Measurements from ENCODE around the gene ADAD2. TPM values are rescaled to one million over a fixed set of nuclear protein-coding genes. Genes with fewer than 3 reads are reported as not detected.

ADAD2 gene
- total RNA-seq, 4 donors from 2014 or later, result 0.19 to 4.3 (median 1.6) TPM; not detected in 1

DNA sequence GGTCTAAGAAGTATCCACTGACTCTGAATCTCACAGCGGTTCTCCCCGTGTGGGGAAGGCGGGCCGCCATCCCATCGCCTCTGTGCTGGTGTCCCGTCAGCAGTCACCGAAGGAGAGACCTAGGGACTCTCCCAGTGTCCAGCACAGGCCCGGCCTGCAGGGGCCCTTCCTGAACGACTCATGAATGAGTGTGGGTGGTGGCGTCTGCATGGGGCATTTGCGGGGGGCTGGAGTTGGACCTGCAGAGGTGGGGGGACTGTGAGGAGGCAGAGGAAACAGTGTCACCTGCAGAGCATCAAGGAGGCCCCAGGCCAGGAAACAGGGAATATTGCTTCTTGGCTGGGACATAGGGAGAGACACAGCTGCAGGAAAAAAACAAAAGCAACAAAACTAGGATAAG, 38.5 kb downstream of the ADAD2 start:
- no peak for ATAC-seq (ENCODE audit: low FRiP score)
- DNase-seq (ENCODE audit: low spot score), result no peak
- TF ChIP-seq, protein P1, sequence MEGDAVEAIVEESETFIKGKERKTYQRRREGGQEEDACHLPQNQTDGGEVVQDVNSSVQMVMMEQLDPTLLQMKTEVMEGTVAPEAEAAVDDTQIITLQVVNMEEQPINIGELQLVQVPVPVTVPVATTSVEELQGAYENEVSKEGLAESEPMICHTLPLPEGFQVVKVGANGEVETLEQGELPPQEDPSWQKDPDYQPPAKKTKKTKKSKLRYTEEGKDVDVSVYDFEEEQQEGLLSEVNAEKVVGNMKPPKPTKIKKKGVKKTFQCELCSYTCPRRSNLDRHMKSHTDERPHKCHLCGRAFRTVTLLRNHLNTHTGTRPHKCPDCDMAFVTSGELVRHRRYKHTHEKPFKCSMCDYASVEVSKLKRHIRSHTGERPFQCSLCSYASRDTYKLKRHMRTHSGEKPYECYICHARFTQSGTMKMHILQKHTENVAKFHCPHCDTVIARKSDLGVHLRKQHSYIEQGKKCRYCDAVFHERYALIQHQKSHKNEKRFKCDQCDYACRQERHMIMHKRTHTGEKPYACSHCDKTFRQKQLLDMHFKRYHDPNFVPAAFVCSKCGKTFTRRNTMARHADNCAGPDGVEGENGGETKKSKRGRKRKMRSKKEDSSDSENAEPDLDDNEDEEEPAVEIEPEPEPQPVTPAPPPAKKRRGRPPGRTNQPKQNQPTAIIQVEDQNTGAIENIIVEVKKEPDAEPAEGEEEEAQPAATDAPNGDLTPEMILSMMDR (IDR thresholded peaks at IDR 0.05), result no peak

GRCh38 chr16:84232060-84232459, 41.1 kb downstream of the ADAD2 start:
- no peak for ATAC-seq (ENCODE audit: low FRiP score)
- TF ChIP-seq, protein P1 (IDR thresholded peaks at IDR 0.05), result no peak
- DNase-seq (ENCODE audit: low spot score), result no peak

- TF ChIP-seq, protein P1 (IDR thresholded peaks at IDR 0.05), result no peak
- ATAC-seq (ENCODE audit: low FRiP score), result no peak
- DNase-seq (ENCODE audit: low spot score), result no peak
These were observed 42.0 kb downstream of the ADAD2 start for GRCh38 chr16:84232969-84233368.

DNA sequence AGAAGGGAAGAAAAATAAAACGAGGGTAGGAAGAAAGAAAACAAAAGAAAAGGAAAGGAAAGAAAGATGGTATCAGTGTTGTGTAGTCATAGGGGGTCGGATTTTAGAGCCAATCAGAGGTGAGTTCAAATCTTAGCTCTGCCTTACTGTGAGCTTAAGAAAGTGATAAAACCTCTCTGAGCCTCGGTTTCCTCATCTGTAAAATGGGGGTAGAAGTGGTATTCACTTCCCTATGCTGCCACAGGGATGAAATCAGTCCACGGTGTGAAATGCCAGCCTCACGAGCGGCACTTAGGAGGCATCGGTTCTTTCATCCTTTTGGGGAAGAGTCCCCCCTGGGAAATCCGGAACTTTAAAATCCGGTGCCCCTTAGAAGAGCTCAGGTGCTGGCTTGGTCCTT, 42.8 kb downstream of the ADAD2 start:
- ATAC-seq (ENCODE audit: low FRiP score) (no peak), DNase-seq (ENCODE audit: low spot score) (no peak)
- TF ChIP-seq, protein P1 (IDR thresholded peaks at IDR 0.05), result no peak

DNA sequence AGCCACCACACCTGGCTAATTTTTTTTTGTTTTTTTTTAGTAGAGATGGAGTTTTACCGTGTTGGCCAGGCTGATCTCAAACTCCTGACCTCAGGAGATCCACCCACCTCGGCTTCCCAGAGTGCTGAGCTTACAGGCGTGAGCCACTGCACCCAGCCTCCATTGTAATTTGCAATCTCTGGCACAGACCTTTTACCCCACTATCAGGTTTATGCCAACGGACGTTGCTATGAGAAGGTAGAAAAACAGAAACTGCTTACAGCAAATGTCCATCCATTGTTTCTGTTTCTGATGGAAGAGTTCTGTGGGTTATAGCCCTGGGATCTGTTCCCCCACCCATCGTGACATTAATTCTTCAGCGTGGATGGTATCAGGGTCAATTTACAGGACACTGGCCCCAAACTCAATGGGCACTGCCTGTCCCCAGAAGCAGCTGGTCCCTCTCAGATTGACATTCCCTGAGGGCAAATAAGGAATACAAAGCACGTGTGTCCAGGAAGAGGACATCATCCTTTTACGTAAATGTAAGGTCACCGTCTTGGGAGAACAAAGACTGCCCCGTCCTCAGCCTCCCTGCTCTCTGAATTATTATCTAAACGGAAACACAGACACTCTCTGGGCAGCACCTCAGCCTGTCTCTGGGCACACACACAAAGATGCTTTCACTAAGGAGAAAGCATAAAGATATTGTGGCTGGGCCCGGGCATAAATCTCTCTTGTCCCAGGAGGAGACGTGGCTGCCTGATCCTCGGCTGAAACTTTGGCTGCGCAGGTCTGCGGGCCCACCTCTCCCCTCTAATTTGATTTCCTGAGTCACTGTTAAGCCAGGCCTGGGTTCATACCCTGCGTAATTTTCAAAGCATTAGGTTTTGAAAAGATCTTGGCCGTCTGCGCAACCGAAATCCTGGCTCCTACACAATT, 43.6 kb downstream of the ADAD2 start:
- ATAC-seq (ENCODE audit: low FRiP score), result no peak
- DNase-seq (ENCODE audit: low spot score), result no peak
- TF ChIP-seq, protein P1 (IDR thresholded peaks at IDR 0.05), result no peak

DNA sequence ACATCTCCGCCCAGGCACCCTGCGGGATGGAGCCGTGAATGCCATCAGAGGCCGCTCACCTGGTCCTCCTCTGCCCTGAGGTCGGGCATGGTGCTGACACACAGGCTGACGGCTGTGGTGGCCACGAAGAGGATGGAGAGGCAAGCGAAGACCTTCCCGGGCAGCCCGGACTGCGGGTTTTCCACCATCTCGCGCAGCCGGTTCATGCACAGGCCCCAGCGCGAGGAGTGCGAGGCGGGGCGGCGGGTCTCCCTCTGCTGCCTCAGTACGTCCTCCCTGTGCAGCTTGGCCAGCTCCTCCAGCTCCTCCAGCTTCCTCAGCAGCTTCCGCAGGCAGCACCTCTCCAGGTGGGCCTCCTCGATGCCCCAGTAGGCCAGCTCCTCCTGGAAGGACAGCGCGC, 45.7 kb downstream of the ADAD2 start:
- DNase-seq (ENCODE audit: low spot score) (no peak), ATAC-seq (ENCODE audit: low FRiP score) (no peak)
- TF ChIP-seq, protein P1 (IDR thresholded peaks at IDR 0.05), result no peak

Data from omental fat pad (tissue), 4 donors.